Measurements from ENCODE around the gene DYNC1I2. TPM values are rescaled to one million over a fixed set of nuclear protein-coding genes. Genes with fewer than 3 reads are reported as not detected.
"Not testable (repeated sequence)": the region's sequence is repeated elsewhere in the genome, so short reads cannot be mapped to it uniquely, and the experiment has no call there.

The DYNC1I2 gene
- total and polyA plus RNA-seq, 8 donors: 23.7 to 59.1 (median 36.4) TPM

- no peak for TF ChIP-seq CTCF (IDR thresholded peaks at IDR 0.05)
- FAIRE-seq: no peak
- Histone ChIP-seq H3K4me1 (no peaks in the 10 kb centered on the region), H3K27ac (no peak overlapping the region), H3K4me3 (no peak overlapping the region), H3K9me3 (no peaks in the 10 kb centered on the region), H3K27me3 (no peaks in the 10 kb centered on the region), H3K36me3 (peaks cover 0 to 19% (median 0%) of the 10 kb centered on the region in 3 donors)
- intact Hi-C loops (cut with DNase I): no loop called here
- no peak for DNase-seq
- no peak for ATAC-seq
- 89 to 96% methylated on average over 1 of the region's 1 CpG for WGBS, 2 donors
Observed at GRCh38 chr2:171754254-171754939, 67.1 kb downstream of the DYNC1I2 start.

- ATAC-seq; intact Hi-C loops (cut with DNase I): not testable (repeated sequence)
Observed at GRCh38 chr2:171758762-171759161, 71.5 kb downstream of the DYNC1I2 start.

GRCh38 chr2:171761176-171761575 lies 73.9 kb downstream of the DYNC1I2 start:
- H3K27me3 ChIP-seq; H3K4me3 ChIP-seq; FAIRE-seq; intact Hi-C loops (cut with DNase I); H3K9me3 ChIP-seq; H3K36me3 ChIP-seq; DNase-seq; H3K4me1 ChIP-seq; ATAC-seq; H3K27ac ChIP-seq: not testable (repeated sequence)
- WGBS, 2 donors: 93 to 96% methylated on average over 4 of the region's 4 CpGs

More at GRCh38 chr2:171758762-171759161, 71.5 kb downstream of the DYNC1I2 start:
- H3K9me3 ChIP-seq, DNase-seq, H3K27me3 ChIP-seq, FAIRE-seq, H3K4me3 ChIP-seq, H3K4me1 ChIP-seq, H3K27ac ChIP-seq, H3K36me3 ChIP-seq: not testable (repeated sequence)
- WGBS, 2 donors: 94 to 100% methylated on average over 1 of the region's 1 CpG

GRCh38 chr2:171762879-171763573 lies 75.8 kb downstream of the DYNC1I2 start:
- WGBS, 2 donors: 98 to 100% methylated on average over 2 of the region's 2 CpGs
- TF ChIP-seq CTCF (IDR thresholded peaks at IDR 0.05): no peak
- FAIRE-seq: no peak
- H3K27ac ChIP-seq: no peak overlapping the region
- no peak overlapping the region for H3K4me3 ChIP-seq
- H3K27me3 ChIP-seq: no peaks in the 10 kb centered on the region
- H3K36me3 ChIP-seq: peaks cover 0 to 7% (median 0%) of the 10 kb centered on the region in 3 donors
- no peak for DNase-seq
- intact Hi-C loops (cut with DNase I): no loop called here
- no peaks in the 10 kb centered on the region for H3K4me1 ChIP-seq
- ATAC-seq: no peak
- no peaks in the 10 kb centered on the region for H3K9me3 ChIP-seq

GRCh38 chr2:171763602-171764001 lies 76.3 kb downstream of the DYNC1I2 start:
- no peak for ATAC-seq
- 89 to 90% methylated on average over 3 of the region's 3 CpGs for WGBS, 2 donors
- peaks cover 0 to 7% (median 0%) of the 10 kb centered on the region in 3 donors for H3K36me3 ChIP-seq
- H3K9me3 ChIP-seq: no peaks in the 10 kb centered on the region
- TF ChIP-seq CTCF (IDR thresholded peaks at IDR 0.05): no peak
- H3K27me3 ChIP-seq: no peaks in the 10 kb centered on the region
- intact Hi-C loops (cut with DNase I): no loop called here
- H3K4me3 ChIP-seq: no peak overlapping the region
- no peak for FAIRE-seq
- no peak for DNase-seq
- no peaks in the 10 kb centered on the region for H3K4me1 ChIP-seq
- H3K27ac ChIP-seq: no peak overlapping the region

- ATAC-seq (no peak), DNase-seq (no peak), FAIRE-seq (no peak)
- Histone ChIP-seq H3K27me3 (no peaks in the 10 kb centered on the region), H3K36me3 (no peaks in the 10 kb centered on the region), H3K27ac (no peak overlapping the region), H3K4me1 (no peaks in the 10 kb centered on the region), H3K4me3 (no peak overlapping the region), H3K9me3 (no peaks in the 10 kb centered on the region)
- intact Hi-C loops (cut with DNase I): no loop called here
- no peak for TF ChIP-seq CTCF (IDR thresholded peaks at IDR 0.05)
Observed at GRCh38 chr2:171771463-171771862, 84.2 kb downstream of the DYNC1I2 start.

Data from pancreas (tissue), 10 donors.